ENCODE results near the gene OR2C1.
A peak's percentile ranks its signal among the peaks of the same experiment; 100 is the strongest.

The OR2C1 gene

GRCh38 chr16:3355589-3355988 lies at the start of gene OR2C1:
Gene OR2C1, plus strand, starts transcription at chr16:3355889. Its CDS starts 52 bp downstream, at chr16:3355941.
- peaks cover 25% of the 10 kb centered on the region for H3K9me3 ChIP-seq (ENCODE audit: control insufficient read depth, low read depth, low read length)
- H3K27me3 ChIP-seq (ENCODE audit: control insufficient read depth, insufficient read depth, low read length) = no peaks in the 10 kb centered on the region
- no peaks in the 10 kb centered on the region for H3K36me3 ChIP-seq (ENCODE audit: control insufficient read depth, low read depth, low read length)
- H3K4me1 ChIP-seq (ENCODE audit: control insufficient read depth, low read depth, low read length) = no peaks in the 10 kb centered on the region
- H3K4me3 ChIP-seq (ENCODE audit: low read length) = no peak within 1 kb of the TSS
- H3K9ac ChIP-seq (ENCODE audit: low read length) = no peak within 1 kb of the TSS
- no peak within 1 kb of the TSS for H3K27ac ChIP-seq (ENCODE audit: low read length)

GRCh38 chr16:3306078-3306477 lies 49.6 kb upstream of the OR2C1 start:
- Histone ChIP-seq H3K4me3 (ENCODE audit: low read length) (peak overlapping the region; percentile 81), H3K27ac (ENCODE audit: low read length) (no peak overlapping the region), H3K27me3 (ENCODE audit: control insufficient read depth, insufficient read depth, low read length) (peaks cover 8% of the 10 kb centered on the region), H3K36me3 (ENCODE audit: control insufficient read depth, low read depth, low read length) (peaks cover 19% of the 10 kb centered on the region), H3K9ac (ENCODE audit: low read length) (no peak overlapping the region), H3K9me3 (ENCODE audit: control insufficient read depth, low read depth, low read length) (peaks cover 51% of the 10 kb centered on the region), H3K4me1 (ENCODE audit: control insufficient read depth, low read depth, low read length) (no peaks in the 10 kb centered on the region)

- H3K9ac ChIP-seq (ENCODE audit: low read length) = no peak overlapping the region
- H3K4me3 ChIP-seq (ENCODE audit: low read length) = no peak overlapping the region
- peaks cover 62% of the 10 kb centered on the region for H3K9me3 ChIP-seq (ENCODE audit: control insufficient read depth, low read depth, low read length)
- H3K27ac ChIP-seq (ENCODE audit: low read length) = no peak overlapping the region
- H3K36me3 ChIP-seq (ENCODE audit: control insufficient read depth, low read depth, low read length) = peaks cover 29% of the 10 kb centered on the region
- H3K4me1 ChIP-seq (ENCODE audit: control insufficient read depth, low read depth, low read length) = no peaks in the 10 kb centered on the region
- no peaks in the 10 kb centered on the region for H3K27me3 ChIP-seq (ENCODE audit: control insufficient read depth, insufficient read depth, low read length)
Observed at GRCh38 chr16:3311496-3311895, 44.2 kb upstream of the OR2C1 start.

GRCh38 chr16:3317315-3317999 lies 38.2 kb upstream of the OR2C1 start:
- H3K27ac ChIP-seq (ENCODE audit: low read length) = no peak overlapping the region
- no peaks in the 10 kb centered on the region for H3K4me1 ChIP-seq (ENCODE audit: control insufficient read depth, low read depth, low read length)
- no peak overlapping the region for H3K4me3 ChIP-seq (ENCODE audit: low read length)
- peaks cover 28% of the 10 kb centered on the region for H3K36me3 ChIP-seq (ENCODE audit: control insufficient read depth, low read depth, low read length)
- H3K9ac ChIP-seq (ENCODE audit: low read length) = no peak overlapping the region
- H3K27me3 ChIP-seq (ENCODE audit: control insufficient read depth, insufficient read depth, low read length) = no peaks in the 10 kb centered on the region
- peaks cover 46% of the 10 kb centered on the region for H3K9me3 ChIP-seq (ENCODE audit: control insufficient read depth, low read depth, low read length)

DNA sequence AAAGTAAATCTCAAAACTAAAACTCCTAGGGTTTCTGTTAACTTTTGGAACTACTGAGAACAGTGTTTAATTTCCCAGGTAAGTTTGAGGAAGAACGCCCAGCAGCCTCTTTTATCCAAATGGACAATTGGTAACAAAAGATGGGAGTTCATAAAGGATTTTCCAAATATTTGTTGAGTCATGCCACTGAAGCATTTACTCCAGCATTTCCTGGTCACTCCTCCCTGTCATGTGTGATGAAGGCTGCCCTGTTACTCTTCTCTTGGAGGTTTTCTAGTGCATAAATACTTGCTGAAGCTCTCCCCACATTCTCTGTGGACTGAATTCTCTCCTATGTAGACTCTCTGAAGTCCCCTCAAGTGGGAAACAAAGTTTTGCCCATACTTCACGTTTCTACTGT lies 33.9 kb upstream of the OR2C1 start:
- Histone ChIP-seq H3K4me3 (ENCODE audit: low read length) (no peak overlapping the region), H3K9ac (ENCODE audit: low read length) (no peak overlapping the region), H3K4me1 (ENCODE audit: control insufficient read depth, low read depth, low read length) (no peaks in the 10 kb centered on the region), H3K9me3 (ENCODE audit: control insufficient read depth, low read depth, low read length) (peaks cover 27% of the 10 kb centered on the region), H3K36me3 (ENCODE audit: control insufficient read depth, low read depth, low read length) (peaks cover 14% of the 10 kb centered on the region), H3K27me3 (ENCODE audit: control insufficient read depth, insufficient read depth, low read length) (no peaks in the 10 kb centered on the region), H3K27ac (ENCODE audit: low read length) (no peak overlapping the region)

- Histone ChIP-seq H3K27ac (ENCODE audit: low read length) (no peak overlapping the region), H3K9ac (ENCODE audit: low read length) (no peak overlapping the region), H3K4me1 (ENCODE audit: control insufficient read depth, low read depth, low read length) (no peaks in the 10 kb centered on the region), H3K36me3 (ENCODE audit: control insufficient read depth, low read depth, low read length) (no peaks in the 10 kb centered on the region), H3K27me3 (ENCODE audit: control insufficient read depth, insufficient read depth, low read length) (no peaks in the 10 kb centered on the region), H3K9me3 (ENCODE audit: control insufficient read depth, low read depth, low read length) (peaks cover 20% of the 10 kb centered on the region), H3K4me3 (ENCODE audit: low read length) (no peak overlapping the region)
Observed at GRCh38 chr16:3327514-3327913, 28.2 kb upstream of the OR2C1 start.

GRCh38 chr16:3328104-3328503 lies 27.6 kb upstream of the OR2C1 start:
- H3K36me3 ChIP-seq (ENCODE audit: control insufficient read depth, low read depth, low read length) = no peaks in the 10 kb centered on the region
- no peaks in the 10 kb centered on the region for H3K27me3 ChIP-seq (ENCODE audit: control insufficient read depth, insufficient read depth, low read length)
- peaks cover 22% of the 10 kb centered on the region for H3K9me3 ChIP-seq (ENCODE audit: control insufficient read depth, low read depth, low read length)
- no peaks in the 10 kb centered on the region for H3K4me1 ChIP-seq (ENCODE audit: control insufficient read depth, low read depth, low read length)
- H3K4me3 ChIP-seq (ENCODE audit: low read length) = no peak overlapping the region
- H3K27ac ChIP-seq (ENCODE audit: low read length) = no peak overlapping the region
- no peak overlapping the region for H3K9ac ChIP-seq (ENCODE audit: low read length)

GRCh38 chr16:3328643-3329042 lies 27.0 kb upstream of the OR2C1 start:
- no peaks in the 10 kb centered on the region for H3K4me1 ChIP-seq (ENCODE audit: control insufficient read depth, low read depth, low read length)
- H3K27me3 ChIP-seq (ENCODE audit: control insufficient read depth, insufficient read depth, low read length) = no peaks in the 10 kb centered on the region
- H3K9ac ChIP-seq (ENCODE audit: low read length) = no peak overlapping the region
- H3K9me3 ChIP-seq (ENCODE audit: control insufficient read depth, low read depth, low read length) = peaks cover 22% of the 10 kb centered on the region
- no peak overlapping the region for H3K4me3 ChIP-seq (ENCODE audit: low read length)
- H3K27ac ChIP-seq (ENCODE audit: low read length) = no peak overlapping the region
- no peaks in the 10 kb centered on the region for H3K36me3 ChIP-seq (ENCODE audit: control insufficient read depth, low read depth, low read length)

DNA sequence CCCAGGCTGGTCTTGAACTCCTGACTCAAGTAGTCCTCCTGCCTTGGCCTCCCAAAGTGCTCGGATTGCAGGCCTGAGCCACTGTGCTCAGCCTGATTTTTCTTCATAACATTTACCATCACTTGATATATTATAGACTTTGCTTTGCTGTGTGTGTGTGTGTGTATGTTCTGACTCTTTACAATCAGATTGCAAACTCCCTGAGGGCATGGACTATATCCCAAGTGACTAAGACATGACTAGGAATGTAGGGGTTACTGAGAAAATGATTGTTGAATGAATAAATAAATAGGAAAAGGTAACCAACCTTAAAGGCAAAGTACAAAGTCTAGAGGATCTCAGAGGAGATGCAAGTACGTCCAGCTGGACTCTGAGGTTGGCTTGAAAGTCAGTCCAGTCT lies 9.6 kb upstream of the OR2C1 start:
- peaks cover 17% of the 10 kb centered on the region for H3K9me3 ChIP-seq (ENCODE audit: control insufficient read depth, low read depth, low read length)
- no peak overlapping the region for H3K27ac ChIP-seq (ENCODE audit: low read length)
- H3K36me3 ChIP-seq (ENCODE audit: control insufficient read depth, low read depth, low read length) = no peaks in the 10 kb centered on the region
- no peak overlapping the region for H3K4me3 ChIP-seq (ENCODE audit: low read length)
- H3K27me3 ChIP-seq (ENCODE audit: control insufficient read depth, insufficient read depth, low read length) = no peaks in the 10 kb centered on the region
- no peak overlapping the region for H3K9ac ChIP-seq (ENCODE audit: low read length)
- H3K4me1 ChIP-seq (ENCODE audit: control insufficient read depth, low read depth, low read length) = no peaks in the 10 kb centered on the region

DNA sequence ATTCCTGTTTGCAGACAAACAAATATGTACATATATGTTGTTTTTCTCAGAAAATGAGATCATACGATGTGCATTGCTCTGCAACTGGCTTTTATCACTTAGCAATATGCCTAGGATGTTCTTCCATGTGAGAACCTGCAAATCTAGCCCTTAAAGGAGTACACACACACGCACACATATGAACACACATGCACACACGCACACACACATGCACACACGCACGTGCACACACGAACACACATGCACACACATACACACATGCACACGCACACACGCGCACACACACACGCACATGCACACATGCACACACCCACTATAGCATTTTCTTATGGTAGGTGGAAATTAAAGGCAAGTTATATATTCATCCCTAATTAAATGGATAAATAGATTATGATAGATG lies 8.1 kb upstream of the OR2C1 start:
- no peak overlapping the region for H3K27ac ChIP-seq (ENCODE audit: low read length)
- H3K4me3 ChIP-seq (ENCODE audit: low read length) = no peak overlapping the region
- H3K4me1 ChIP-seq (ENCODE audit: control insufficient read depth, low read depth, low read length) = no peaks in the 10 kb centered on the region
- no peaks in the 10 kb centered on the region for H3K36me3 ChIP-seq (ENCODE audit: control insufficient read depth, low read depth, low read length)
- H3K9ac ChIP-seq (ENCODE audit: low read length) = no peak overlapping the region
- H3K9me3 ChIP-seq (ENCODE audit: control insufficient read depth, low read depth, low read length) = peaks cover 17% of the 10 kb centered on the region
- H3K27me3 ChIP-seq (ENCODE audit: control insufficient read depth, insufficient read depth, low read length) = no peaks in the 10 kb centered on the region

DNA sequence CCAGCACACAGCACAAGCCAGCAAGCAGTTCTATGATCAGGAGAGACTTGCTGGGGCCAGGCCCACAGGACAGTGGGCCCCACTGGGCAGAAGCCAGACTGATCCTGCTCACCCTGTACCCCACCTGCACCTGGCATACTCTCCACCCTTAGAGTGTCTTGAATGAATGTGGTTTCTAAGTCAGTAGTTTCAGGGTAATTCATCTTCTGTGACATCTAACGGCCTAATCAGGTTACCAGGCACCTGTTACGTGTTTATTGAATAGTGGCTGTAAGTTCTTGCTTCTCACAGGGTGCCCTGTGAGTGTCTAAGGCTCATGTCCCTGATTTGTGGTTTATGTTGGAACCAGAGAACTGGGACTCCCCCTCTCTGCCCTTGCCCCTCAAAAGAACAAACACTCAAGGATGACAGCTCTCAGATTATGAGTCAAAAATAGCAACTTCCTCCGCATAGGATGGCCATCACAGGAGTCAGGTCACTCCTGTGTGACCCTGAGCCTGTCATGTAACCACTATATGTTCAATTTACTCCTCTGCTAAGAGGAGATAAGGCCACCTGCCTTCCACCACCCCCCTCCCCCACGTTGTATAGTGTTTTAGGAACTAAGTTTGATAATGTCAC lies 7.0 kb upstream of the OR2C1 start:
- H3K27ac ChIP-seq (ENCODE audit: low read length) = no peak overlapping the region
- no peaks in the 10 kb centered on the region for H3K27me3 ChIP-seq (ENCODE audit: control insufficient read depth, insufficient read depth, low read length)
- no peaks in the 10 kb centered on the region for H3K4me1 ChIP-seq (ENCODE audit: control insufficient read depth, low read depth, low read length)
- H3K9ac ChIP-seq (ENCODE audit: low read length) = no peak overlapping the region
- H3K9me3 ChIP-seq (ENCODE audit: control insufficient read depth, low read depth, low read length) = peaks cover 17% of the 10 kb centered on the region
- no peaks in the 10 kb centered on the region for H3K36me3 ChIP-seq (ENCODE audit: control insufficient read depth, low read depth, low read length)
- H3K4me3 ChIP-seq (ENCODE audit: low read length) = no peak overlapping the region

DNA sequence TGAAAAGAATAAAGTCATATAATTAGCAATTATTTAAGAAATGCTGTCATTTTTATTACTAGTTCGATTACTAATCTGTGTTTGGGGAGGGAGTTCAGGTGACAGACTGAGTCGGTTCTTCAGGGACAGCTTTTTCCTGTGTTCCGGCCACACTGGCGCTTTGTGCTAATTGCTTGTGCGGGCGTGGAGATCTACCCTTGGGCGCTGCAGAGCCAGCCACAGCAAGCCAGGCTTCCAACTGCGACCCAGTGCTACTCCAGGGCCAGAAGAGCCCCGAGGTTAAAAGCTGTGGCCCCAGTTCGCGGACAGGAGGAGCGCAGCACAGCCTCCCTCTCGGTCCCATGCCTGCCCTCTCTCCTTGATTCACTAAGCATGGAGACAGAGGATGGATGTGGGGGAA lies 6.5 kb upstream of the OR2C1 start:
- H3K27ac ChIP-seq (ENCODE audit: low read length) = no peak overlapping the region
- H3K27me3 ChIP-seq (ENCODE audit: control insufficient read depth, insufficient read depth, low read length) = no peaks in the 10 kb centered on the region
- H3K9ac ChIP-seq (ENCODE audit: low read length) = no peak overlapping the region
- peaks cover 17% of the 10 kb centered on the region for H3K9me3 ChIP-seq (ENCODE audit: control insufficient read depth, low read depth, low read length)
- H3K36me3 ChIP-seq (ENCODE audit: control insufficient read depth, low read depth, low read length) = no peaks in the 10 kb centered on the region
- H3K4me3 ChIP-seq (ENCODE audit: low read length) = no peak overlapping the region
- H3K4me1 ChIP-seq (ENCODE audit: control insufficient read depth, low read depth, low read length) = no peaks in the 10 kb centered on the region

Data from iPS-18a (cell line).